H9 (cell line): Measurements from ENCODE around the gene CD300C. TPM values are rescaled to one million over a fixed set of nuclear protein-coding genes. Genes with fewer than 3 reads are reported as not detected.

Experiments
- DNase-seq: peaks from one replicate; pipeline ENCODE4 v3.0.0-alpha.2; 2017
- H2AFZ ChIP-seq: one replicate; pipeline ENCODE4 v1.6.1; 2013; ENCODE audit warnings: mild to moderate bottlenecking, low read length, control low read depth, moderate library complexity
- H2AK5ac ChIP-seq: 2 replicates; pipeline ENCODE4 v1.6.1; 2013; ENCODE audit warnings: low read length, control low read depth, mixed read lengths; ENCODE audit not compliant: insufficient read length
- H2BK120ac ChIP-seq: one replicate; pipeline ENCODE4 v1.6.1; 2013; ENCODE audit warnings: low read depth, mild to moderate bottlenecking, low read length, control low read depth, inconsistent platforms; ENCODE audit not compliant: poor library complexity, severe bottlenecking
- H2BK12ac ChIP-seq: 2 replicates; pipeline ENCODE4 v1.6.1; 2013; ENCODE audit warnings: low read length, control low read depth, mixed read lengths, low read depth; ENCODE audit not compliant: insufficient read length
- H2BK15ac ChIP-seq: 2 replicates; pipeline ENCODE4 v1.6.1; 2013; ENCODE audit warnings: low read depth, low read length, control low read depth
- H2BK20ac ChIP-seq: one replicate; pipeline ENCODE4 v1.6.1; 2013; ENCODE audit warnings: low read depth, mild to moderate bottlenecking, low read length, control low read depth, inconsistent platforms; ENCODE audit not compliant: poor library complexity, severe bottlenecking
- H2BK5ac ChIP-seq: 2 replicates; pipeline ENCODE4 v1.6.1; 2013; ENCODE audit warnings: low read length, control low read depth, mixed read lengths; ENCODE audit not compliant: insufficient read length
- H3K14ac ChIP-seq: 2 replicates; pipeline ENCODE4 v1.6.1; 2013; ENCODE audit warnings: low read length, control low read depth; ENCODE audit not compliant: insufficient read depth
- H3K18ac ChIP-seq: 2 replicates; pipeline ENCODE4 v1.6.1; 2013; ENCODE audit warnings: low read depth, mild to moderate bottlenecking, mixed read lengths, low read length, control low read depth; ENCODE audit not compliant: insufficient read length
- H3K23ac ChIP-seq: 2 replicates; pipeline ENCODE4 v1.6.1; 2013; ENCODE audit warnings: low read length, control low read depth, mixed read lengths, low read depth; ENCODE audit not compliant: insufficient read length
- H3K23me2 ChIP-seq: 2 replicates; pipeline ENCODE4 v1.6.1; 2013; ENCODE audit warnings: low read depth, mild to moderate bottlenecking, mixed read lengths, low read length, control low read depth; ENCODE audit not compliant: insufficient read length, poor library complexity, severe bottlenecking
- H3K27ac ChIP-seq: 2 replicates; pipeline ENCODE4 v1.5.1; 2013; ENCODE audit warnings: low read length, control low read depth, mixed read lengths, low read depth; ENCODE audit not compliant: insufficient read length
- H3K27me3 ChIP-seq: 2 replicates; pipeline ENCODE4 v1.6.1; 2013; ENCODE audit warnings: low read length, control low read depth, inconsistent platforms; ENCODE audit not compliant: insufficient read depth
- H3K4ac ChIP-seq: 2 replicates; pipeline ENCODE4 v1.6.1; 2013; ENCODE audit warnings: low read depth, mild to moderate bottlenecking, control low read depth, inconsistent platforms, low read length, moderate library complexity
- H3K4me1 ChIP-seq: 2 replicates; pipeline ENCODE4 v1.6.1; 2013; ENCODE audit warnings: low read length, control low read depth, inconsistent platforms; ENCODE audit not compliant: insufficient read depth
- H3K4me2 ChIP-seq: 2 replicates; pipeline ENCODE4 v1.6.1; 2013; ENCODE audit warnings: low read length, control low read depth, mixed read lengths; ENCODE audit not compliant: insufficient read length, insufficient read depth
- H3K56ac ChIP-seq: 2 replicates; pipeline ENCODE4 v1.6.1; 2013; ENCODE audit warnings: low read depth, mild to moderate bottlenecking, mixed read lengths, low read length, control low read depth; ENCODE audit not compliant: insufficient read length
- H3K79me1 ChIP-seq: 2 replicates; pipeline ENCODE4 v1.6.1; 2013; ENCODE audit warnings: low read depth, mild to moderate bottlenecking, moderate library complexity, low read length, control low read depth, inconsistent platforms; ENCODE audit not compliant: insufficient read depth, poor library complexity, severe bottlenecking
- H3K79me2 ChIP-seq: 2 replicates; pipeline ENCODE4 v1.6.1; 2013; ENCODE audit warnings: low read length, control low read depth, inconsistent platforms; ENCODE audit not compliant: insufficient read depth
- H3K9ac ChIP-seq: 2 replicates; pipeline ENCODE4 v1.6.1; 2013; ENCODE audit warnings: low read length, control low read depth, mixed read lengths; ENCODE audit not compliant: insufficient read length; ENCODE audit errors: extremely low read depth
- H3K9me3 ChIP-seq: one replicate; pipeline ENCODE4 v1.6.1; 2013; ENCODE audit warnings: low read depth, low read length, inconsistent platforms; ENCODE audit not compliant: control insufficient read depth
- H3T11ph ChIP-seq: one replicate; pipeline ENCODE4 v1.6.1; 2013; ENCODE audit warnings: mild to moderate bottlenecking, low read length, control low read depth, inconsistent platforms
- H4K20me1 ChIP-seq: one replicate; pipeline ENCODE4 v1.6.1; 2013; ENCODE audit not compliant: control insufficient read depth, insufficient read length, insufficient read depth
- H4K5ac ChIP-seq: 2 replicates; pipeline ENCODE4 v1.6.1; 2013; ENCODE audit warnings: low read depth, mild to moderate bottlenecking, mixed read lengths, low read length, control low read depth; ENCODE audit not compliant: insufficient read length
- H4K8ac ChIP-seq: replicated peaks from 2 replicates; pipeline ENCODE4 v1.6.1; 2013; ENCODE audit warnings: low read length, control low read depth, mixed read lengths, low read depth; ENCODE audit not compliant: insufficient read length
- H4K91ac ChIP-seq: 2 replicates; pipeline ENCODE4 v1.6.1; 2013; ENCODE audit warnings: low read depth, mild to moderate bottlenecking, moderate library complexity, mixed read lengths, low read length, control low read depth; ENCODE audit not compliant: insufficient read length
- H3K27ac Mint-ChIP-seq, 3 experiments: 2 replicates in 2 of 3; 3 replicates in 1 of 3; pipeline ENCODE4 v1.8.0; 2020 to 2021; ENCODE audit warnings: mixed read lengths in 3 of 3, mild to moderate bottlenecking in 1 of 3, moderate library complexity in 1 of 3
- H3K27me3 Mint-ChIP-seq: 2 replicates; pipeline ENCODE4 v1.8.0; 2021; ENCODE audit warnings: low read depth, mild to moderate bottlenecking, moderate library complexity, mixed read lengths
- H3K36me3 Mint-ChIP-seq, 3 experiments: 2 replicates in 2 of 3; 3 replicates in 1 of 3; pipeline ENCODE4 v1.8.0; 2020 to 2021; ENCODE audit warnings: low read depth in 3 of 3, mixed read lengths in 3 of 3; ENCODE audit not compliant: insufficient read depth in 1 of 3
- H3K4me1 Mint-ChIP-seq, 2 experiments: 2 replicates each; pipeline ENCODE4 v1.8.0; 2020; ENCODE audit warnings: mixed read lengths in 2 of 2
- H3K4me3 Mint-ChIP-seq, 2 experiments: 2 replicates in 1 of 2; 3 replicates in 1 of 2; pipeline ENCODE4 v1.8.0; 2020 to 2021; ENCODE audit warnings: mild to moderate bottlenecking in 2 of 2, mixed read lengths in 2 of 2, moderate library complexity in 1 of 2
- H3K9me3 Mint-ChIP-seq, 2 experiments: 2 replicates in 1 of 2; 3 replicates in 1 of 2; pipeline ENCODE4 v1.8.0; 2020; ENCODE audit warnings: mild to moderate bottlenecking in 2 of 2, mixed read lengths in 2 of 2, moderate library complexity in 1 of 2
- CTCF ChIP-seq: fragments of 200-600 bp; sonication (generic); conservative IDR thresholded peaks from 3 replicates; pipeline ENCODE4 v1.8.0; 2021; ENCODE audit warnings: antibody characterized with exemption, mild to moderate bottlenecking
- WGBS: extraction: QIAGEN DNeasy Blood & Tissue Kit; methylation state at CpG from one replicate; pipeline ENCODE4 v1.1.7; 2013; ENCODE audit warnings: missing lambda C conversion rate, low lambda C conversion rate, mixed read lengths; ENCODE audit not compliant: insufficient read length; ENCODE audit errors: extremely low coverage; 5-methylcytosine and 5-hydroxymethylcytosine counted together
- total RNA-seq: library from RNA; stranded (reverse); gene quantifications from 2 replicates; pipeline ENCODE4 v1.2.1, GENCODE V29; 2021

Gene CD300C
- total RNA-seq, 1 experiment from 2014 or later, result not detected

GRCh38 chr17:74497471-74497870 lies 48.4 kb downstream of the CD300C start:
- Histone ChIP-seq H3K18ac (no peak overlapping the region), H3K4me2 (no peak overlapping the region), H3K56ac (no peak overlapping the region), H3K79me2 (no peaks in the 10 kb centered on the region), H2BK5ac (no peak overlapping the region), H4K20me1 (no peaks in the 10 kb centered on the region), H2AFZ (no peak overlapping the region), H3K79me1 (no peaks in the 10 kb centered on the region), H2BK12ac (no peak overlapping the region), H3T11ph (no peak overlapping the region), H3K9ac (no peak overlapping the region), H3K27ac (no peak overlapping the region), H3K27me3 (no peaks in the 10 kb centered on the region), H3K23me2 (no peaks in the 10 kb centered on the region), H4K91ac (no peak overlapping the region), H2AK5ac (no peak overlapping the region), H3K4me1 (no peaks in the 10 kb centered on the region), H2BK120ac (no peak overlapping the region), H3K14ac (no peak overlapping the region), H3K23ac (no peak overlapping the region), H2BK15ac (no peak overlapping the region), H2BK20ac (no peak overlapping the region), H4K5ac (no peak overlapping the region), H3K9me3 (no peaks in the 10 kb centered on the region), H3K4ac (no peak overlapping the region), H4K8ac (no peak overlapping the region)
- H3K36me3 Mint-ChIP-seq, result no peaks in the 10 kb centered on the region
- no peak for TF ChIP-seq CTCF
- H3K27ac Mint-ChIP-seq, result no peak overlapping the region
- H3K4me3 Mint-ChIP-seq, result no peak overlapping the region
- DNase-seq, result no peak
- no peaks in the 10 kb centered on the region for H3K9me3 Mint-ChIP-seq
- peaks cover 2 to 4% of the 10 kb centered on the region in 2 experiments; a peak in 2 of 4 replicates for H3K4me1 Mint-ChIP-seq
- no CpG with 5 or more reads among the region's 5 CpGs for WGBS
- H3K27me3 Mint-ChIP-seq, result peaks cover 13% of the 10 kb centered on the region
